ENCODE data around the gene ABHD6.

- no peak for TF ChIP-seq GABPA (IDR thresholded peaks at IDR 0.05; ENCODE audit: low read depth)
- no peak for TF ChIP-seq REST (IDR thresholded peaks at IDR 0.05; ENCODE audit: insufficient replicate concordance, low read depth)
Measured at GRCh38 chr3:58329150-58329921, 91.7 kb downstream of the ABHD6 start.
